Esophagus squamous epithelium (tissue), 5 donors: ENCODE measurements around the gene C10orf53. TPM values are rescaled to one million over a fixed set of nuclear protein-coding genes. Genes with fewer than 3 reads are reported as not detected.

ENCODE experiments used
- DNase-seq: peaks from one replicate; lab custom pipeline; 2025; lab: John Stamatoyannopoulos, UW
- H3K27ac ChIP-seq, 4 donors: fragments of 200-600 bp; sonication (generic); one replicate each; pipeline ENCODE4 v1.5.1; 2016 to 2019; ENCODE audit warnings: mild to moderate bottlenecking in 1 of 4
- H3K27me3 ChIP-seq, 4 donors: fragments of 200-600 bp; sonication (generic); 1 replicate in 3 of 4; 2 replicates in 1 of 4; pipeline versions ENCODE4 v1.5.1 to v1.6.0; 2017 to 2021; ENCODE audit warnings: antibody characterized with exemption in 1 of 4
- H3K36me3 ChIP-seq, 3 donors: fragments of 200-600 bp; sonication (generic); one replicate each; pipeline ENCODE4 v1.5.1; 2016 to 2019
- H3K4me1 ChIP-seq, 3 donors: fragments of 200-600 bp; sonication (generic); one replicate each; pipeline ENCODE4 v1.5.1; 2017 to 2019
- H3K4me3 ChIP-seq, 4 donors: fragments of 200-600 bp; sonication (generic); 1 replicate in 3 of 4; 2 replicates in 1 of 4; pipeline ENCODE4 v1.5.1; 2016 to 2019; ENCODE audit warnings: mild to moderate bottlenecking in 2 of 4, moderate library complexity in 1 of 4
- H3K9me3 ChIP-seq, 3 donors: fragments of 200-600 bp; sonication (generic); one replicate each; pipeline ENCODE4 v1.5.1; 2016 to 2019
- CTCF ChIP-seq, 6 experiments: fragments of 450-650 bp in 4 of 6; fragments of 200-600 bp in 2 of 6; sonication (generic) in 2 of 6; IDR thresholded peaks; one replicate each; pipeline ENCODE4 v1.5.1; 2016 to 2019; ENCODE audit warnings: antibody characterized with exemption in 6 of 6, mild to moderate bottlenecking in 4 of 6, moderate library complexity in 4 of 6
- POLR2A ChIP-seq, 4 donors: fragments of 450-650 bp; IDR thresholded peaks; one replicate each; pipeline ENCODE4 v1.6.1; 2017; ENCODE audit warnings: antibody characterized with exemption in 4 of 4, mild to moderate bottlenecking in 4 of 4, moderate library complexity in 3 of 4
- WGBS, 2 donors: methylation state at CpG; one replicate each; pipeline ENCODE4 v1.1.5; 2018; 5-methylcytosine and 5-hydroxymethylcytosine counted together
- intact Hi-C: fragments of 100-400 bp; cut with DNase I; formaldehyde crosslinking; loops from one replicate; pipeline ENCODE4 v1.15.0; 2022
- total RNA-seq, 4 donors: library from RNA; depleted of rRNA; stranded (reverse); fragments of >200 nt; gene quantifications; one replicate each; pipeline ENCODE4 v1.1.0, GENCODE V29; 2016
- donor health status: DM: yes; HTN: yes; CAD: no.

The C10orf53 gene, protein sequence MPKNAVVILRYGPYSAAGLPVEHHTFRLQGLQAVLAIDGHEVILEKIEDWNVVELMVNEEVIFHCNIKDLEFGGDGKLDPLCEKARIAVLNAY
- not detected for total RNA-seq

DNA sequence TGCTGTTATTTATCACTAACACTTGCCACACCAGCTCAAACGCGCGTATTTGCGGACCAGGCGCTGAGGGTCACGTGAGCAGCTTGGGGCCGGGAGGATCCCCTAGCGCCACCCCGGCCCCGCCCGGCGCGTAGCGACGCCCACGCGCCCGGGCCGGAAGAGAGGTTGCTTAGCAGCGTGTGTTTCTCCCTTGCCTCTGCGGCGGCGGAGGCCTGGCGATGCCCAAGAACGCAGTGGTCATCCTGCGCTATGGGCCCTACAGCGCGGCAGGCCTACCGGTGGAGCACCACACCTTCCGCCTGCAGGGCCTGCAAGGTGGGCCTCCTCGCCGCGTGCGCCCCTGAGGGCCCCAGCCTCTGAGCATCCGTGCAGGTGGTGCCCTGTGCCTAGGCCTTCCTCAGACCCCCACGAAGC is at the start of gene C10orf53:
TSS of gene C10orf53 (plus strand) at position 172 of the 414 bp plus-strand sequence. CDS start at position 219, 47 bp downstream.
- WGBS, 2 donors, result 12 to 17% methylated on average over 13 to 14 of the region's 36 CpGs
- H3K9me3 ChIP-seq, result peaks cover 0 to 10% (median 0%) of the 10 kb centered on the region in 3 donors
- H3K4me1 ChIP-seq, result peaks cover 0 to 4% (median 0%) of the 10 kb centered on the region in 3 donors
- no peak for DNase-seq
- no peaks in the 10 kb centered on the region for H3K36me3 ChIP-seq
- H3K27me3 ChIP-seq, result peaks cover 0 to 36% (median 0%) of the 10 kb centered on the region in 4 donors
- intact Hi-C loops, result no loop called here
- H3K4me3 ChIP-seq, result no peak within 1 kb of the TSS
- no peak for TF ChIP-seq CTCF (IDR thresholded peaks at IDR 0.05)
- no peak for TF ChIP-seq POLR2A (IDR thresholded peaks at IDR 0.05)
- H3K27ac ChIP-seq, result no peak within 1 kb of the TSS

DNA sequence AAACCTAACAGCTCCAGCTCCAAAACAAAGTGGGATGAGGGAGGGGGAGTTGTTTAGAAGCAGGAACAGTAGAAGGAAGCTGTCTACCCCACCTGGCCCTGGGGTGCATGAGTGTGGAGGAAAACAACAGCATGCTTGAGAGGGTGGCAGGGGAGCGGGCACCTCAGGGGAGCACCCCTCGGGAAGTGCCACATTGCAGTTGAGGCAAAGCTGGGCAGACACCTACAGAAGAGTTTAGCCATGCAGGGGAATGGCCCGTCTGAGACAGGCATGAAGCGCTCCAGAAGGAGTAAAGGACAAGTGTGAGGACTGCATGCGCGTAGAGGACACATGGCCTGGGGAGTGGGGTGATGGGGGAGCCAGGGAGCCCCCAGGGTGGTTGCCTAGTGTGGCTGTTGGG is 47.5 kb upstream of the C10orf53 start:
- Histone ChIP-seq H3K27me3 (peaks cover 0 to 18% (median 0%) of the 10 kb centered on the region in 4 donors), H3K4me1 (no peaks in the 10 kb centered on the region), H3K4me3 (no peak overlapping the region), H3K9me3 (no peaks in the 10 kb centered on the region), H3K27ac (no peak overlapping the region), H3K36me3 (no peaks in the 10 kb centered on the region)
- intact Hi-C loops, result no loop called here
- DNase-seq, result no peak
- WGBS, 2 donors, result 88 to 89% methylated on average over 6 of the region's 6 CpGs
- TF ChIP-seq CTCF (IDR thresholded peaks at IDR 0.05) (no peak), POLR2A (IDR thresholded peaks at IDR 0.05) (no peak)

GRCh38 chr10:49632406-49633317 is 46.8 kb upstream of the C10orf53 start:
- peaks cover 0 to 18% (median 0%) of the 10 kb centered on the region in 4 donors for H3K27me3 ChIP-seq
- intact Hi-C loops, result no loop called here
- WGBS, 2 donors, result 47 to 67% methylated on average over 5 to 12 of the region's 12 CpGs
- no peak overlapping the region for H3K27ac ChIP-seq
- H3K36me3 ChIP-seq, result no peaks in the 10 kb centered on the region
- DNase-seq, result no peak
- H3K4me1 ChIP-seq, result no peaks in the 10 kb centered on the region
- no peaks in the 10 kb centered on the region for H3K9me3 ChIP-seq
- no peak overlapping the region for H3K4me3 ChIP-seq
- TF ChIP-seq POLR2A (IDR thresholded peaks at IDR 0.05), result no peak
- no peak for TF ChIP-seq CTCF (IDR thresholded peaks at IDR 0.05)

- Histone ChIP-seq H3K27ac (no peak overlapping the region), H3K36me3 (no peaks in the 10 kb centered on the region)
Observed at GRCh38 chr10:49633327-49634068, 46.0 kb upstream of the C10orf53 start.

More at GRCh38 chr10:49633327-49634068, 46.0 kb upstream of the C10orf53 start:
- Histone ChIP-seq H3K4me3 (no peak overlapping the region), H3K9me3 (no peaks in the 10 kb centered on the region), H3K27me3 (peaks cover 0 to 18% (median 0%) of the 10 kb centered on the region in 4 donors), H3K4me1 (no peaks in the 10 kb centered on the region)
- no peak for TF ChIP-seq CTCF (IDR thresholded peaks at IDR 0.05)
- TF ChIP-seq POLR2A (IDR thresholded peaks at IDR 0.05), result no peak
- 27 to 39% methylated on average over 7 to 9 of the region's 13 CpGs for WGBS, 2 donors
- intact Hi-C loops, result no loop called here
- no peak for DNase-seq
